ENCODE data around the gene SIX6.

SIX6 gene

GRCh38 chr14:60506010-60506409 lies 2.9 kb upstream of the SIX6 start:
- H3K4me3 ChIP-seq (ENCODE audit: low read depth, low read length), result no peak overlapping the region
- TF ChIP-seq CTCF (IDR thresholded peaks at IDR 0.05; ENCODE audit: low read depth, low read length, missing control alignments), result no peak
- no peaks in the 10 kb centered on the region for H3K36me3 ChIP-seq (replicated peaks)
- DNase-seq, result no peak
- no peak overlapping the region for H3K27ac ChIP-seq
- H3K27me3 ChIP-seq (replicated peaks), result peaks cover 74% of the 10 kb centered on the region
- in situ Hi-C loops (cut with HindIII; ENCODE audit: low pct_ligation_motif_present, low sequenced_read_pairs), result no loop called here

DNA sequence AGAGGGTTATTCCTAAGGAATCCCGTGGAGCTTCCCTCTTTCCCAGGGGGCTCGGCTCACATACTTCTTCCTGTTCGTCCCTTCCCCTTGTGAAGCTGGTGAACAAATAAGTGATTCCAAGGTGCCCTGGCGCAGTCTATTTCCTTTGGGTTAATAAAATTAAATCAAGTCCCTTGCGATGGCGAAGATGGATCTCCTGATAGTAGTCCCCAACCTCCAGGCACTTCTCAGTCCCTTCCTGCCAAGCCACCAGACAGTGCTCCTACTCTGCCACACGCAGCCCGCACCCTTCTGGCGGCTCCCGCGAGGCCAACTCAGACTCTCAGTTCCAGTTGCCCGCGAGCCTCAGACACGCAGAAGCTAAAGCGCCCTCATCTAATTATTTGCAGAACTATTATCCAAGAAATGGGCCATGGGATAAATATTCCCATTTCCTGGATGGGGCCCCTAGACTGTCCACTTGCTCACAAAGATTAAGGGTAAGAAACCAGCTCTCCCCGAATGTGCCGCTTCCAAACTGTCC lies 2.4 kb upstream of the SIX6 start:
- DNase-seq, result no peak
- H3K36me3 ChIP-seq (replicated peaks), result no peaks in the 10 kb centered on the region
- H3K4me3 ChIP-seq (ENCODE audit: low read depth, low read length), result no peak overlapping the region
- no peak for TF ChIP-seq CTCF (IDR thresholded peaks at IDR 0.05; ENCODE audit: low read depth, low read length, missing control alignments)
- in situ Hi-C loops (cut with HindIII; ENCODE audit: low pct_ligation_motif_present, low sequenced_read_pairs), result no loop called here
- H3K27ac ChIP-seq, result no peak overlapping the region
- peaks cover 79% of the 10 kb centered on the region for H3K27me3 ChIP-seq (replicated peaks)

DNA sequence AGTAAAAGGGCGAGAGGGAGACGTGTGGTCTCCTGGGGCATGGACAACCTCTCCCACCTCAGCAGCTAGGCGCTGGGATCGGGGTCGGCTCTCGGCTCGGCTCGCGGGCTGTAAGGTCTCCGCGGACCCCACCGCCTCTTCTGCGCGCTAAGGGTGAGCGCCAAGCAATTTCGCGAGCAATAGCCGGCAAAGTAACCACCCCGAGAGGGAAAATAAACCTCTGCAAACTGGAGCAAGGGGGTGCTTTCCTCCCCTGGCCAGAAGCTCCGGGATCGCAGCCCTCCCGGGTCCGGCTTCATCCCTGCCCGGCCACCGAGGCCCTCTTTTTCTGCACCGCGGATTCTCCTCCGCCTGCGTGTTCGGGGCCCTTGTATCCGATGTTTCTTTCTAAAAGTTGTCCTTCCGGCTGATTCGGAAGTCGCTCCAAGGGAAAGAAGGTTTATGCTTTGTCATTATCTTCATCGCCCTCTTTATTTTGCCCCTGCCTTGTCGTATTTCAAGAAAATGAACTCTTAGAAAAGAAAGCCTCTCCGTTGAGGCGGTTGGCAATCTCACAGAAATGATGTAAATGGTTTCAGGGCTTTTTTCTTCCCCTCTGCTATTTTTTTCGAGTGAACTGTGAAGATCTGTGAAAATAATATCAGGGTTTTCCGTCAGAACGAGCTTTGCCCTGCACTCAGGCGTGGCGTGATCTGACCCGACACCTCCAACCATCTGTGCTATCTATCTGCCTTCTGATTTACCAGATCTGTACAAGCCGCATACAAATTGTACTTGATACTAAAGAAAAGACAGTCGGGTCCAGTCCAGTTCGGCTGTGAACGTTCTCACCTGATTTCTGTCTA lies 1.7 kb upstream of the SIX6 start:
- no peak for TF ChIP-seq CTCF (IDR thresholded peaks at IDR 0.05; ENCODE audit: low read depth, low read length, missing control alignments)
- DNase-seq, result no peak
- Histone ChIP-seq H3K27me3 (replicated peaks) (peaks cover 86% of the 10 kb centered on the region), H3K4me3 (ENCODE audit: low read depth, low read length) (no peak overlapping the region), H3K36me3 (replicated peaks) (no peaks in the 10 kb centered on the region), H3K27ac (no peak overlapping the region)
- in situ Hi-C loops (cut with HindIII; ENCODE audit: low pct_ligation_motif_present, low sequenced_read_pairs), result no loop called here

- Histone ChIP-seq H3K36me3 (replicated peaks) (no peaks in the 10 kb centered on the region), H3K4me3 (ENCODE audit: low read depth, low read length) (no peak overlapping the region), H3K27ac (no peak overlapping the region), H3K27me3 (replicated peaks) (peaks cover 91% of the 10 kb centered on the region)
- TF ChIP-seq CTCF (IDR thresholded peaks at IDR 0.05; ENCODE audit: low read depth, low read length, missing control alignments), result peak; percentile 27
- in situ Hi-C loops (cut with HindIII; ENCODE audit: low pct_ligation_motif_present, low sequenced_read_pairs), result no loop called here
- no peak for DNase-seq
Measured at GRCh38 chr14:60508363-60508706, 611 bp upstream of the SIX6 start.

GRCh38 chr14:60509438-60510253 lies 700 bp downstream of the SIX6 start:
- Histone ChIP-seq H3K27ac (no peak overlapping the region), H3K4me3 (ENCODE audit: low read depth, low read length) (no peak overlapping the region), H3K27me3 (replicated peaks) (peaks cover 94% of the 10 kb centered on the region), H3K36me3 (replicated peaks) (no peaks in the 10 kb centered on the region)
- in situ Hi-C loops (cut with HindIII; ENCODE audit: low pct_ligation_motif_present, low sequenced_read_pairs), result no loop called here
- TF ChIP-seq CTCF (IDR thresholded peaks at IDR 0.05; ENCODE audit: low read depth, low read length, missing control alignments), result no peak
- DNase-seq, result no peak
